ENCODE data around the gene LRMDA. TPM values are rescaled to one million over a fixed set of nuclear protein-coding genes. Genes with fewer than 3 reads are reported as not detected.

The LRMDA gene
- polyA plus RNA-seq, 1 donor (not counting 4 experiments of a cell fraction or from before 2014, with no cell fraction given), result not detected

DNA sequence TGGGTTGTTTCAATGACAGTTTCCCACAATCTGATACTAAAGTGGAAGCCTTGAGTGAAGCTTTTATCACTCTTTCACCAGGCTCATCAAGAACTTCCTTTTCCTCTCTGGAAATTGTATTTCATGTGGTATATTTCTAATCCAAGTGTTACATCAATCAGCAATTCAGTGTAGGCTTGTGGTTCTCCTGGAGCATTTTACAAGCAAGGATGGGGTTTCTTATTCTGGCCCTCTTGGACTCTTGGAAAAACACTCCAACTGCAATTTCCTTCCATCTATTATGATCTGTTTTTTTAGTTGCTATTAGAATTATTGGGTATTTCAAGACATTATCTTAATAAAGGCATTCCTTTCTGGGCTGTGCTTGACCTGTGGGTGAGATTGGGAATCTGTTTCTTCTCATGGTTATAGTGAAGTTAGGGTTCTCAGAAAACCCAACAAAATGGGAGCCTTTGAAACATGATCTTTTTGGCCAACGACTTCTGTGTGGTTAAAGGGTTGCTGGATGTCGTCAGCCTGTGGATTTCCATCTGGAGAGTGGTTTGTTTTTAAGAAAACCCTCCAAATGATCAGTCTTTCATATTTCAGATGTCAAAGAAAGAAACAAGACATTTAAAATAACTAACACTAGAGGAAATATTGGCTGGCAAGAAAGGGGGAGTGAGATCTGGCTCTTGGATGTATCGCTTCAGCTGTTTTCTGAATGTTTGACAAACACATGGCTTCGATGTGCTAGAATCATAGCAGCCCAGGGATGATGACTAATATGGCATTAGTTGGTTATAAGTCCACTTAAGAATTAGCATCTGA is 540.2 kb downstream of the LRMDA start:
- DNase-seq (ENCODE audit: low read depth, low spot score), result no peak
- no peaks in the 10 kb centered on the region for H3K79me2 ChIP-seq (ENCODE audit: control insufficient read depth, insufficient read depth, low read length)
- TF ChIP-seq CTCF (optimal IDR thresholded peaks at IDR 0.05 in 1 of 3, IDR thresholded peaks at IDR 0.05 in 1 of 3, conservative IDR thresholded peaks at IDR 0.05 in 1 of 3; ENCODE audit: extremely low read depth in 1 of 3, insufficient read depth in 2 of 3, low read length in 3 of 3), result no peak
- TF ChIP-seq EZH2 (IDR thresholded peaks at IDR 0.05; ENCODE audit: low read length), result no peak
- H4K20me1 ChIP-seq (ENCODE audit: control insufficient read depth, extremely low read depth, insufficient read depth, low read length), result no peaks in the 10 kb centered on the region
- no peak overlapping the region for H3K4me2 ChIP-seq (ENCODE audit: control insufficient read depth, extremely low read depth, insufficient read depth, low read depth, low read length)
- no peak overlapping the region for H3K4me3 ChIP-seq (ENCODE audit: control insufficient read depth in 2 of 3, extremely low read depth in 1 of 3, insufficient read depth in 2 of 3, low read depth in 1 of 3, low read length in 3 of 3)
- no peak for FAIRE-seq
- H3K9me1 ChIP-seq (ENCODE audit: control insufficient read depth, extremely low read depth, insufficient read depth, low read length), result no peaks in the 10 kb centered on the region
- H3K27ac ChIP-seq (ENCODE audit: control insufficient read depth, insufficient read depth, low read length), result no peak overlapping the region
- H2AFZ ChIP-seq (ENCODE audit: control insufficient read depth, low read length), result no peak overlapping the region
- no peaks in the 10 kb centered on the region for H3K27me3 ChIP-seq (ENCODE audit: control insufficient read depth, extremely low read depth, insufficient read depth, low read length)
- H3K9ac ChIP-seq (ENCODE audit: control insufficient read depth, extremely low read depth, insufficient read depth, low read length), result no peak overlapping the region
- H3K9me3 ChIP-seq (ENCODE audit: control insufficient read depth, low read depth, low read length), result no peaks in the 10 kb centered on the region
- H3K36me3 ChIP-seq (ENCODE audit: control insufficient read depth in 2 of 2, extremely low read depth in 1 of 2, insufficient read depth in 2 of 2, low read length in 2 of 2), result no peaks in the 10 kb centered on the region
- dilution Hi-C loops (cut with MboI; ENCODE audit: extremely low pct_ligation_motif_present, low sequenced_read_pairs), result no loop called here
- peaks cover 12% of the 10 kb centered on the region for H3K4me1 ChIP-seq (ENCODE audit: control insufficient read depth, extremely low read depth, insufficient read depth, low read length)

DNA sequence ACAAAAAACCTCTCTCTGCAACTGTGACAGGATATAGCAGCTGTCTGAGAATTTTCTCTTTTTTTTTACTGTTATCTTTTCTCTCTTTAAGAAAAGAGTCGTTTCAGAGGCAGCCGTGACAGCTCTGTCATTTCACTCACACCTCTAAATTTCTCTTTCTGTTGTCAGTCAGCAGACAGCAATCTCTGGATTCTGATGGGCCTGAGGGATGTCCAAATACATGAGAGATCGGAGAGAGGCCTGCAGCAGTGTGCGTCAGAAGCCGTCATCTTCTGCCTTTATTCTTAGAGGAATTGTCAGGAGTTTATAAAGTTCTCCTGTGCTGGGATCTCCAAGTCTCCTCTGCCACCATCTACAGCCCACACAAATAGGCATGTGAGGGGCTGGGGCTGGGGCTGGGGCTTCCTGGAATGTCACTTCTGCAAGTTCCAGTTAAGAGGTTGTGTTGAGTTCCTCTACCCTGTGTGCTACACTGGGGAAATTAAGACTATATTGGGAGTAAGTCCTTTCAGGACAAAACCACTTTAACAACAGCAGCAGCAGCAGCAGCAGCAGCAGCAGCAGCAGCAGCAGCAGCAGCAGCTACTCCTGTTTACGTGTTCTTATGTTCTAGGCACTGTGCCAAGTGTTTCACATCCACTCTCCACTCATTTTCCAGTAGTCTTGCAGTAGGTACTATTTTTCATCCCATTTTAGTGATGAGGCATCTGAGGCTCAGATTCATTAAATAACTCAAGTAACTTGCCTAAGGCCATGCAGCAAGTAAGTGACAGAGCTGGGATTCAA is 541.3 kb downstream of the LRMDA start:
- H3K4me1 ChIP-seq (ENCODE audit: control insufficient read depth, extremely low read depth, insufficient read depth, low read length), result peaks cover 12% of the 10 kb centered on the region
- H3K9me3 ChIP-seq (ENCODE audit: control insufficient read depth, low read depth, low read length), result no peaks in the 10 kb centered on the region
- no peak overlapping the region for H3K9ac ChIP-seq (ENCODE audit: control insufficient read depth, extremely low read depth, insufficient read depth, low read length)
- no peak overlapping the region for H3K27ac ChIP-seq (ENCODE audit: control insufficient read depth, insufficient read depth, low read length)
- no peaks in the 10 kb centered on the region for H3K79me2 ChIP-seq (ENCODE audit: control insufficient read depth, insufficient read depth, low read length)
- H3K27me3 ChIP-seq (ENCODE audit: control insufficient read depth, extremely low read depth, insufficient read depth, low read length), result no peaks in the 10 kb centered on the region
- dilution Hi-C loops (cut with MboI; ENCODE audit: extremely low pct_ligation_motif_present, low sequenced_read_pairs), result no loop called here
- no peaks in the 10 kb centered on the region for H3K9me1 ChIP-seq (ENCODE audit: control insufficient read depth, extremely low read depth, insufficient read depth, low read length)
- TF ChIP-seq CTCF (optimal IDR thresholded peaks at IDR 0.05 in 1 of 3, IDR thresholded peaks at IDR 0.05 in 1 of 3, conservative IDR thresholded peaks at IDR 0.05 in 1 of 3; ENCODE audit: extremely low read depth in 1 of 3, insufficient read depth in 2 of 3, low read length in 3 of 3) (no peak), EZH2 (IDR thresholded peaks at IDR 0.05; ENCODE audit: low read length) (no peak)
- no peaks in the 10 kb centered on the region for H3K36me3 ChIP-seq (ENCODE audit: control insufficient read depth in 2 of 2, extremely low read depth in 1 of 2, insufficient read depth in 2 of 2, low read length in 2 of 2)
- no peak overlapping the region for H3K4me2 ChIP-seq (ENCODE audit: control insufficient read depth, extremely low read depth, insufficient read depth, low read depth, low read length)
- FAIRE-seq, result no peak
- DNase-seq (ENCODE audit: low read depth, low spot score), result no peak
- H4K20me1 ChIP-seq (ENCODE audit: control insufficient read depth, extremely low read depth, insufficient read depth, low read length), result no peaks in the 10 kb centered on the region
- H3K4me3 ChIP-seq (ENCODE audit: control insufficient read depth in 2 of 3, extremely low read depth in 1 of 3, insufficient read depth in 2 of 3, low read depth in 1 of 3, low read length in 3 of 3), result no peak overlapping the region
- H2AFZ ChIP-seq (ENCODE audit: control insufficient read depth, low read length), result no peak overlapping the region

Measured in keratinocyte (primary cell).